Activated CD8-positive, alpha-beta memory T cell treated with anti-CD3 and anti-CD28 coated beads for 24 hours (primary cell): ENCODE measurements around the gene SLC9B1.
"Not testable (repeated sequence)": the region's sequence is repeated elsewhere in the genome, so short reads cannot be mapped to it uniquely, and the experiment has no call there.

Experiments used
- DNase-seq: peaks from one replicate; pipeline ENCODE4 v3.0.0-alpha.2; 2020

Gene SLC9B1

DNA sequence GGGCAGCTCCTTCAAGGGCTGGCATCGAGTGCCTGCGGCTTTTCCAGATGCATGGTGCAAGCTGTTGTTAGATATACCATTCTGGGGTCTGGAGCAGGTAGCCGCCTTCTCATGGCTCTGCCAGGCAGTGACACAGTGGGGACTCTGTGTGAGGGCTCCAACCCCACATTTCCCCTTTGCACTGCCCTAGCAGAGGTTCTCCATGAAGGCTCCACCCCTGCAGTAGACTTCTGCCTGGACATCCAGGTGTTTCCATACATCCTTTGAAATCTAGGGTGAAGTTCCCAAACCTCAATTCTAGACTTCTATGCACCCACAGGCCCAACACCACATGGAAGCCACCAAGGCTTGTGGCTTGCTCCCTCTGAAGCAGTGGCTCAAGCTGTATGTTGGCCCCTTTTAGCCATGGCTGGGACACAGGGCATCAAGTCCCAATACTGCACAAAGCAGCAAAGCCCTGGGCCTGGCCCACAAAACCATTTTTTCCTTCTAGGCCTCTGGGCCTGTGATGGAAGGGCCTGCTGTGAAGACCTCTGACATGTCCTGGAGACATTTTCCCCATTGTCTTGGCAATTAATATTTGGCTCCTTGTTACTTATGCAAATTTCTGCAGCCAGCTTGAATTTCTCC lies 141.9 kb downstream of the SLC9B1 start:
- not testable (repeated sequence) for DNase-seq

DNA sequence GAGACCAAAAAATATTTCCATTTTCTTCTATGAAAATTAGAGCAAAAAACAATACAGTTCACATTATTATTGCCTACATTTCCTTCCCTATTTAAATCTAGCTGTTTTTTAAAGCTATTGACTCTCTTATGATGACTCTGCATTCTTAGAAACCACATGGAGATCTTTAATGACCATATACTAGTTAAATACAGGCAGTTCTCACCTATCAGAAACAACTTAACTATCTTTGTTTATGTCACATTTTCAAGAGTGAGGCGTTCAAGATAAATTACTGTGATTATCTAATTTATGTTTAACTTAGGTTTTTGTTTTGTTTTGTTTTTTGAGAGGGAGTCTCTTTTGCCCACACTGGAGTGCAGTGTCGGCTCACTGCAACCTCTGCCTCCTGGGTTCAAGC lies 147.7 kb downstream of the SLC9B1 start:
- DNase-seq = no peak

DNA sequence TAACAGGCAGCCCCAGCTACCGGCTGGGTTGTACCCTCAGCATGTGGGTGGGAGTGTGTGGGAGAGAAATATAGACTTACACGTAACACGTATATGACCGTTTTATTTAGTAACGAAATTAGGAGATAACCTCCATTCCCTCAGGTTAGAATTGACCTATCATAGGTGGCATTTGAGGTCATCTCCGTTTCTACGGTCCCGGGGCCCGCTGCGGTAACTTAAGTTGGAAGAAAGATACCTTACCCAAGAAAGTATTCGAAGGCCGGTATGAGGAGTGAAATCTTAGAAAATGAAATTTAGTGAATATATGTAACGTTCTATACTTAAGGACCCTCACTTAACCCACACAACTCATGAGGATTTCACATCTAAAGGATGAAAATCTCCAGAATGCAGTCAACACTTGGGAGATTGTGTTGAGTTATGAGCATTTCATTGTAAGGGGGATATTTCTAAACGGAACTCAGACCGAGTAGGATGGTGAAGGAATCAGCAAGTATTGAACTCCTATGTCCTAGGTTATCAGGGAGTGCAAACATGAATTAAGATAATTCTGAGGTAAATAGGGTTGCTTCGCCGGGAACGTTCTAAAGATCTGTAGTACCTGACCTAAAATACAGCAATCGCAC lies 149.8 kb downstream of the SLC9B1 start:
- DNase-seq = no peak

DNA sequence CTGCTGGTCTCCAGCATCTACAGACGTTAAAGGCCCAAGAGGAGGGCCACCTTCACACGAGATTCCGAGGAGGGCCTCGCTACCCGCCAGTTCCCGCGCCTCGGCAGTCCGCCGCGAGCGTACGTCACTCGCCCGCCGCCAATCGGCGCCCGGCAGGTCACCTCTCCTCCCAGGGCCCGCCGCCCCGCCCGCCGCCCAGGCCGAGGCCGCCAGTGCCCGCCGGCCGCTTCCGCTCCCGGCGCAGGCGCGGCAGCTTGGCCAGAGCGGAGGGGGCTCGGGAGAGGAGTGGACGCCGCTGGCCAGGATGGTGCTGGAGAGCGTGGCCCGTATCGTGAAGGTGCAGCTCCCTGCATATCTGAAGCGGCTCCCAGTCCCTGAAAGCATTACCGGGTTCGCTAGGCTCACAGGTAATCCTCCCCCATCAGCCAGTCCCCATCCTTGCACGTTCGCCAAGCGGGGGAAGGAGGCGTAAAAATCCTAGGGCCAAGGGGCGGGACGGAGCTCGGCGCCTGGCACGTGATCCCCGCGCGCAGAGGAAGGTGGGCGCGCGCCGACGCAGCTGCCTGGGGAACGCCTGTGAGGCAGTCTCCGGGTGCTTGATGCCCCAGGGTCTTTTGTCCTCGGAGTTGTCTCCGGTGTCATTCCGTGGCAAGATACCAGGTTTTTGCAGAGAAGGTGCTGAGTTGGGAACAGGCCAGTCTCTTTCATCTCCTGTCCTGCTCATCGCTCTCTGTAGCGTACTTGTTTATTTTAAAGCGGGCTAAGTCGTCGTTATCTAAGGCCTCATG lies 150.5 kb downstream of the SLC9B1 start, which contains the start of gene CISD2:
CISD2 (plus strand) TSS at position 212 of the 788 bp plus-strand sequence; CDS start at position 305, 93 bp downstream.
- DNase-seq = peak; percentile 96

DNA sequence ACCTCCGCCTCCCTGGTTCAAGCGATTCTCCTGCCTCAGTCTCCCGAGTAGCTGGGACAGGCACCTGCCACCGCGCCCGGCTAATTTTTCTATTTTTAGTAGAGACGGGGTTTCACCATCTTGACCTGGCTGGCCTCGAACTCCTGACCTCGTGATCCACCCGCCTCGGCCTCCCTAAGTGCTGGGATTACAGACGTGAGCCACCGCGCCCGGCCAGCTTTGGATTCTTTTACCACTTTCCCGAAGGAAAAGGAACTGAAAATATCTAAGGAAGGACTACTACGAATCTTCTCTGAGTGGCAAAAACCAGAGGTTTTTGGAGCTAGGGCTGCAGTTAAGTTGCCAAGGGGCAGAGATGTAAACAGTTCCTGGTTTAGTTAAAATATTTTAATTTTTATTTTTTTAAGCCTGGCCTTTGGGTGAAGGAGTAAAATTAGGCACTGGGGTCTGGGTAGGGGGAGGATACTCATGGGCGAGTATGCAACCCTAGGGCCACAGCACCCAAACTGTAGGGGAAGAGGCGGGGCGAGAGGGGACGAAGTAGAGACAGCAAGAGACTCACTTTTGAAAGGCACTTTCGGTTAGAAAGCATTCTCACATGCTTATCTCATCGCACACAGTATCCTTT lies 151.2 kb downstream of the SLC9B1 start:
- DNase-seq = peak; percentile 75

DNA sequence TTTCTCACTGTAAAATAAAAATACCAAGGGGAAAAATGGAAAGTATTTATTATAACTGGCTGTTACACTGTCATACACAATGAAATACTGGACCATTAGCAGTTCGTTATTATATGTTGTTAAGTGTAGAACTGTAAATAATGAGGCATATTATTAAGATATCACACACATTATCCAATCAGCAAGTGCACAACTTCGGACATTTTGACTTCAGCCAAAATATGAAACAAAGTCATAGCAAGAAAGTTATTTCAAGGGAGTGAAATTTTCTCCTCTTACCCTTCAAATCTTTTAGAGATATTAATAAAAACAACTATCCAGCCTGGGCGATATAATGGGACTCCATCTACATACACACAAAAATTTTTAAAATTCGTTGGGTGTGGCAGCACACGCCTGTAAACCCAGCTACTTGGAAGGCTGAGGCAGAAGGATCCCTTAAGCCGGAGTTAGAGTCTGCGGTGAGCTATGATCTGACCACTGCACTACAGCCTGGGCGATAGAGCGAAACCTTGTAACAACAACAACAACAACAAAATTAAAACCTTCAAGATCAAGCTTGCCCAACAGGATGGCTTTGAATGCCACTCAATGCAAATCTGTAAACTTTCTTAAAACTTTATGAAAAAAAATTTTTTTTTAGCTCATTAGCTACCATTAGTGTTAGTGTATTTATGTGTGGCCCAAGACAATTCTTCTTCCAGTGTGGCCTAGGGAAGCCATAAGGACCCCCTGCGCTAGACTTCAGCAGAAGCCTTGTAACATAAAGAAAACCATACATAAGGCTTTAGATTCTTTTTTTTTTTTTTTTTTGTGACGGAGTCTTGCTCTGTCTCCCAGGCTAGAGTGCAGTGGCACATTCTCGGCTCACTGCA lies 152.0 kb downstream of the SLC9B1 start:
- DNase-seq = no peak

DNA sequence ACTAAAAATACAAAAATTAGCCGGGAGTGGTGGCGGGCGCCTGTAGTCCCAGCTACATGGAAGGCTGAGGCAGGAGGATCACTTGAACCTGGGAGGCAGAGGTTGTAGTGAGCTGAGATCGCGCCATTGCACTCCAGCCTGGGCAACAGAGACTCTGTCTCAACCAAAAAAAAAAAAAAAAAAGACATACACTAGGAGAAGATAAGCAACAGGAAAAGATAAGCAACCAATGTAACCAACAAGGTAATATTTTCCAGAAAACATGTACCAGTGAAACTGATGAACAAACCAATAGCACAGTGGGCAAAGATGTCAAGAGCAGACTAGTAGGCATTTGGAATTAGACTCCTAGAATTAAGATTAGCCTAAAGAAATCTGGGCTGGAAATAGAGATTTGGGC lies 154.2 kb downstream of the SLC9B1 start:
- DNase-seq = not testable (repeated sequence)

DNA sequence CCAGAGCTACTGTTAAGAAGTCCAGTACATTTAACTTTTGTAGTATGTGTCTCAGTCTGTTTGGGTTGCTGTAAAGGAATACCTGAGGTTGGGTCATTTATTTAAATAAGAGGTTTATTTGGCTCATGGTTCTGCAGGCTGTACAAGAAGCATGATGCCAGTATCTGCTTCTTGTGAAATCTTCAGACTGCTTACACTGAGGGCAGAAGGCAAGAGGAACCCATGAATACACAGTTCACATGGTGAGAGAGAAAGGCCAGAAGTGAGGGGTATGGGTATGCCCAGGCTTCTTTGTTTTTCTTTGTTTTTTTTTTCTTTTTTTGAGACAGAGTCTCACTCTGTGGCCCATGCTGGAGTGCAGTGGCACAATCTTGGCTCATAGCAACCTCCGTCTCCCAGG lies 156.8 kb downstream of the SLC9B1 start:
- DNase-seq = no peak

DNA sequence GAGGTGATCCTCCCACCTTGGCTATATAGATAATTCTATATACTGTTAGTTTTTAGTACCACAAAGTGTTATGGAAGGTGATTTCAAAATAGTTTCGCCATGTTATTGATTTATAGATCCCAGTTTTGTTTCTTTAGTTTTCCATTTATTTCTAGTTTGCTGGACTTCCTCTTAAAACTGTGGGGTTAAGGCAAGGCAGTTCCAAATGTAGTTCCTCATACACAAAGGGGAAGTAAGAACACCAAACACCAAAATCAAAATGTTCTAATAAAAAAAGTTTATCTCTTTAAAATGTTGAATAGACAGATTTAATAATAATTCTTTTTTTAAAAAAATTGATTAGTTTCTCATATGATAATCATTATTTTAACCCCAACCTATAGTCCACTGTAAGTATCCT lies 157.5 kb downstream of the SLC9B1 start:
- no peak for DNase-seq

DNA sequence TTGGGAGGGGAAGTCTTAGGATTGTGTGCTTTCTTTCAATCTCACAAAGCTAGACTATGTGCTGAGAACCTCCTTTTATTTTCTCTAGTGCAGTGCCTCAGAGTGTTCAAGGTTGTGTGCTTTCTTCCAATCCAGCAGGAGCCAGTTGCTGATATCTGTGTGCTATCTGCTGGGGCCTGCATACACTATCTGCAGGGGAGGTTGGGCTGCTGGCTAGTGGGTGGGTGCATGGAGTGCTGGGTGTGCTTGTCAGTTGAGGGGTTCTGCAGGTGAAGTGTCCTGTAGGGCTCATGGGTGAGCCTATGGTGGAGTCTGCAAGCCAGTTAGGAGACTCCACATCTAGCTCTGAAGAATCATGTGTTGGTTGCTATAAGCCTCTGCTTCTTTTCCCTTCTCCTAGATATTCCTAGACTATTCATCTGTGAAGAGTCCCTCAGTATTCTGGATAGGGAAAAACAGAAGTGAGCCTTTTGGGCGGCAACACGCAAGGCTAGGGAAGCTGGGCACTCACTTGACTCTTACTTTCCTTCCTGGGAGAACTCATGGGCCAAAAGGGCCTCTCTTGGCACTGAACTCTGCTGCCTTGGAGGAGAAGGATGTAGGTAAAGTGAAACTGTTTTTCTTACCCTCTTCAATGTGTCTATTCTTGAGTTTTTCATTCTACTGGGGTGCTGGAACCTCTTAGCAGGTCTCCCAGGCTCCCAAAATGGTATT lies 158.7 kb downstream of the SLC9B1 start:
- no peak for DNase-seq

DNA sequence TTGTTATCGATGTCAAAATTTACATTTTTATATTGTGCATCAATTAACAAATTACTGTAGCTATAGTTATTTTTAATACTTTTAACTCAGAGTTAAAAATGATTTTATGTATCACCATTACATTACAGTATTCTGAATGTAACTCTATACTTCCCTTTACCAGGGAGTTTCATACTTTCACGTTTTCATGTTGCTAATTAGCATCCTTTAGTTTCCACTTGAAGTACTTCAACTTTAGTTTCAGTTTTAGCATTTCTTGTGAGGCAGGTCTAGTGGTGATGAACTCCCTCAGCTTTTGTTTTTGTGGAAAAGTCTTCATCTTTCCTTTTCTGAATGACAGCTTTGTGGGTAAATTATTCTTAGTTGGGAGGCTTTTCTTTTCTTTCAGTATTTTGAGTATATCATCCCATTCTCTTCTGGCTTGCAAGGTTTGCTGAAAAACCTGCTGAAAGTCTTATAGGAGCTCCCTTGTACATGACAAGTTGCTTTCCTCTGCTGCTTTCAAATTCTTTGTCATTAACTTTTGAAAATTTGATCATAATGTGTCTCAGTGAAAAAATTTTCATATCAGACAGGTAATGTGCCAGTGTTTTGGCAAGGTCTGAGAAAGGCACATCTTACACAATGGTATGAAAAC lies 160.6 kb downstream of the SLC9B1 start:
- no peak for DNase-seq
